K562 treated with DMSO at 1 percent for 48 hours (cell line): ENCODE measurements around the gene ARL13A. TPM values are rescaled to one million over a fixed set of nuclear protein-coding genes. Genes with fewer than 3 reads are reported as not detected.

Experiments
- total RNA-seq: library from RNA; unstranded; fragments of 300-600 nt; gene quantifications from 2 replicates; pipeline ENCODE4 v1.2.3, GENCODE V29; 2022; ENCODE audit warnings: low replicate concordance; ENCODE audit errors: extremely low read depth

ARL13A gene
- not detected in 2 replicates for total RNA-seq

DNA sequence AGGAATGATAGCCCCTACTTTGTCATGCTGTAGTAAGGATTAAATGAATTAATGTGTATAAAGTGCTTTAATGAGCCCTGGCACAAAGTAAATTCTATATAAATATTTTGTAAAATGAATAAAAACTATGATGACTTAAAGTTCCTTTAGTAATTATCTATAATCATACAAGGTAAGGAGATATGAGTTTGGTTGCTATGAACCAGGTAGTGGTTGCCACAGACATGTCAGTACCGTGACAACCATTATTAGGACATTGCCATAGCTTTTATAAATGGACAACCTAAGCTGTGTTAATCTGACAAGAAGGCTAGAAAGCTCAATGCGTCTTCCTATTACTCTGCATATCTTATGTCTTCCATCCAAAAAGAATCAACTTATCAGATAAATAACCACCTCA lies at the start of gene ARL13A:
Gene ARL13A, plus strand, starts transcription at position 301 of the 400 bp plus-strand sequence. CDS start 3,982 bp downstream, outside the sequence.

DNA sequence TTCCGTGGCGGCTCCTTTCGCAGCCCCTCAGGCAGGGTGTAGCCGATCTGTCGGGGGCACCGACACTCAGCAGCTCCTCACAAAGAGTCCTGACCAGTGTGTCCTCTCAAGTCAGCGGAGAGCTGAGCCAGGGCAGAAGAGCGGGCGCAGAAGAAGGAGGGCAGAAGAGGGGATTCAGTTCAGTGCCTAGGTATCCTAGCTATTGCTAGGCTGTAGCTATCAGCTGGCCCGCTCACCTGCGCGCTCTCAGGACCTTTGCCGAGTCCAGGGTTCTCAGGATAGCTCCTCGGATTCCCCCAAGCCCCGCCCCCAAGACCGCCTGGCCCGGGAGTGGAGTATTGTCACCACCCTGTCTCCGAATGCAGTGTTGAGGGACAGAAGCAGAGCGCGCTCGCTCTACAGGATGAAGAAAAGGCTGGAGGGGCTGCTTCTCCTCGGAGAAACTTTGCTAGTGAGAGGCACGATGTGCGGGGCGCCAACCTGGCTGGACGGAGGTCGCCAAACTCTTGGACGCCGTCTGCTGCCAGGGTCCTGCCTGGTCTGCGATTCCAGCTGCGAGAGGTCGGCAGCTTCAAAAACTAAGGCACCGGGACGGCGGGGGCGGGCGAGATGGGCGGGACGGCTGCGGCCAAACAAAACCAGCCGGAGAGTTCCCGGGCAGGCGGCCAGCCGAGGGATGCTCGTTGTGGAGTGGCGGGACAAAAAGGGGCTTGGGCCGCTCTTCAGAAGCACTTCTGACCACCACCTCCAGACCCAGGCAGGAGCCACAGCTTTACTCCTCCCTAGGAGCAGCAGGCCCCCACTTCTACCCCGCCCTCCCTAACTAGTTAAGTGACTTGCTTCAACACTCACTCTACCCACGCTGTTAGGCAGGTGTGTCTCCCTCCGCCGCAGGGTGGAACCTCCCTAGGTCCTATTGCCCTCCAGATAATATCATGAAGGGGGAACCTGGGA lies 40.6 kb upstream of the ARL13A start, which contains the start of gene XKRX:
Gene XKRX, minus strand, starts transcription at position 258 of the 954 bp plus-strand sequence. CDS start 613 bp downstream, outside the sequence.

Other genes starting within 250 kb of the ARL13A start
- gene SYTL4, start 237.6 kb upstream of the ARL13A start, total RNA-seq: not detected in 2 replicates
- not detected in 2 replicates for gene CSTF2, start 149.3 kb upstream of the ARL13A start, total RNA-seq
- not detected in 2 replicates for gene NOX1, start 95.3 kb upstream of the ARL13A start, total RNA-seq
- gene XKRX, start 40.8 kb upstream of the ARL13A start, total RNA-seq: not detected in 2 replicates
- not detected in 2 replicates for gene TRMT2B, start 82.4 kb downstream of the ARL13A start, total RNA-seq
- not detected in 2 replicates for gene TMEM35A, start 109.2 kb downstream of the ARL13A start, total RNA-seq
- gene CENPI, start 128.5 kb downstream of the ARL13A start, total RNA-seq: not detected in 2 replicates